Spleen (tissue), 11 donors: ENCODE data around the gene CEP76. TPM values are rescaled to one million over a fixed set of nuclear protein-coding genes. Genes with fewer than 3 reads are reported as not detected.

Experiments
- DNase-seq: peaks from one replicate; pipeline ENCODE4 v3.0.0-alpha.2; 2020
- H3K27ac ChIP-seq, 8 donors: fragments of 200-600 bp; sonication (generic) in 7 of 8; 1 replicate in 4 of 8; 2 replicates in 4 of 8; pipeline versions ENCODE4 v1.5.0 to v1.8.0; 2016 to 2021; ENCODE audit warnings: inconsistent platforms in 4 of 8, mild to moderate bottlenecking in 4 of 8, moderate library complexity in 1 of 8
- H3K27me3 ChIP-seq, 7 donors: fragments of 200-600 bp; sonication (generic) in 6 of 7; replicated peaks in 1 of 7; 1 replicate in 4 of 7; 2 replicates in 3 of 7; pipeline versions ENCODE4 v1.5.0 to v1.8.0; 2016 to 2021; ENCODE audit warnings: inconsistent platforms in 3 of 7, mild to moderate bottlenecking in 1 of 7
- H3K36me3 ChIP-seq, 6 donors: fragments of 200-600 bp; sonication (generic) in 5 of 6; 1 replicate in 4 of 6; 2 replicates in 2 of 6; pipeline versions ENCODE4 v1.5.0 to v1.8.0; 2016 to 2021; ENCODE audit warnings: inconsistent platforms in 2 of 6
- H3K4me1 ChIP-seq, 6 donors: fragments of 200-600 bp; sonication (generic) in 5 of 6; 1 replicate in 3 of 6; 2 replicates in 3 of 6; pipeline versions ENCODE4 v1.5.0 to v1.8.0; 2016 to 2021; ENCODE audit warnings: inconsistent platforms in 3 of 6
- H3K4me3 ChIP-seq, 8 donors: fragments of 200-600 bp; sonication (generic) in 7 of 8; 1 replicate in 4 of 8; 2 replicates in 4 of 8; pipeline versions ENCODE4 v1.5.0 to v1.8.0; 2016 to 2021; ENCODE audit warnings: inconsistent platforms in 4 of 8, mild to moderate bottlenecking in 4 of 8, moderate library complexity in 2 of 8
- H3K9me3 ChIP-seq, 8 donors: fragments of 200-600 bp; sonication (generic) in 7 of 8; 1 replicate in 4 of 8; 2 replicates in 4 of 8; pipeline versions ENCODE4 v1.5.0 to v1.8.0; 2016 to 2021; ENCODE audit warnings: inconsistent platforms in 4 of 8
- CTCF ChIP-seq, 11 experiments: fragments of 200-600 bp in 7 of 11; fragments of 450-650 bp in 4 of 11; sonication (generic) in 4 of 11; IDR thresholded peaks in 8 of 11; conservative IDR thresholded peaks in 3 of 11; 1 replicate in 7 of 11; 2 replicates in 4 of 11; pipeline versions ENCODE4 v1.4.0 to v1.8.0; 2016 to 2021; ENCODE audit warnings: antibody characterized with exemption in 11 of 11, inconsistent platforms in 4 of 11, mild to moderate bottlenecking in 1 of 11
- POLR2A ChIP-seq, 3 donors: fragments of 450-650 bp; IDR thresholded peaks; one replicate each; pipeline ENCODE4 v1.5.1; 2017; ENCODE audit warnings: antibody characterized with exemption in 3 of 3, mild to moderate bottlenecking in 1 of 3
- POLR2AphosphoS5 ChIP-seq, 3 donors: sonication (generic); formaldehyde crosslinking; IDR thresholded peaks; one replicate each; pipeline ENCODE4 v1.5.1; 2017; ENCODE audit warnings: antibody characterized with exemption in 3 of 3
- WGBS, 5 donors: extraction: QIAGEN DNeasy Blood & Tissue Kit in 3 of 5; methylation state at CpG; one replicate each; pipeline versions ENCODE4 v1.1.5 to v1.1.7; 2013 to 2018; 5-methylcytosine and 5-hydroxymethylcytosine counted together
- intact Hi-C: fragments of 100-400 bp; cut with DNase I; formaldehyde crosslinking; loops from one replicate; pipeline ENCODE4 v1.15.0; 2023; ENCODE audit warnings: low total_unique reads
- polyA plus RNA-seq, 3 donors: library from polyadenylated mRNA; stranded (reverse); fragments of 200-250 nt; gene quantifications; one replicate each; pipeline ENCODE4 v1.2.1, GENCODE V29; 2013
- total RNA-seq, 7 donors: library from RNA; depleted of rRNA in 3 of 7; stranded (reverse); fragments of >200 nt in 3 of 7; fragmentation: NEBNext Ultra II Directional in 4 of 7; extraction: Animal tissue kit (Norgen Biotek cat#: 25700) in 4 of 7; gene quantifications; one replicate each; pipeline versions ENCODE4 v1.1.0 to v1.2.1, GENCODE V29; 2016 to 2021
- donor health status: healthy with polysubstance abuse.
- donor health status: DM: no; HTN: no; CAD: no; lungs with moderate emphysema.
- donor health status: DM: no; HTN: no; CAD: no.
- donor health status: Bipolar disorder and iron deficiency.
- donor health status: healthy.
- donor health status: DM: no; HTN: no; CAD: no.
- donor health status: DM: yes; HTN: yes; CAD: no.

The CEP76 gene
- total and polyA plus RNA-seq, 10 donors = 1.5 to 21.2 (median 6.3) TPM

GRCh38 chr18:12703096-12703567, 609 bp upstream of the CEP76 start:
- whole genome bisulfite sequencing, 5 donors = 0% methylated on average over 27 to 28 of the region's 28 CpGs
- peak overlapping the region; percentile 89 to 99 (median 97) for H3K27ac ChIP-seq
- TF ChIP-seq POLR2A (IDR thresholded peaks at IDR 0.05) (no peak), POLR2AphosphoS5 (IDR thresholded peaks at IDR 0.05) (peak in 1 of 3 donors; percentile 40)
- intact Hi-C loops = no loop called here
- no peaks in the 10 kb centered on the region for H3K27me3 ChIP-seq
- no peaks in the 10 kb centered on the region for H3K9me3 ChIP-seq
- peaks cover 17 to 63% (median 47%) of the 10 kb centered on the region in 6 donors for H3K4me1 ChIP-seq
- H3K4me3 ChIP-seq = peak overlapping the region; percentile 66 to 93 (median 86)
- peaks cover 0 to 46% (median 28%) of the 10 kb centered on the region in 6 donors for H3K36me3 ChIP-seq
- no peak for DNase-seq

GRCh38 chr18:12701161-12701560, 1.4 kb downstream of the CEP76 start:
- H3K9me3 ChIP-seq = no peaks in the 10 kb centered on the region
- H3K27ac ChIP-seq = peak overlapping the region in 2 of 8 donors; percentile 98 to 99
- intact Hi-C loops = no loop called here
- 81 to 88% (median 84%) methylated on average over 3 of the region's 3 CpGs for WGBS, 5 donors
- no peaks in the 10 kb centered on the region for H3K27me3 ChIP-seq
- H3K4me1 ChIP-seq = peaks cover 17 to 58% (median 45%) of the 10 kb centered on the region in 6 donors
- TF ChIP-seq POLR2AphosphoS5 (IDR thresholded peaks at IDR 0.05) (no peak), POLR2A (IDR thresholded peaks at IDR 0.05) (no peak), CTCF (IDR thresholded peaks at IDR 0.05 in 8 of 11, conservative IDR thresholded peaks at IDR 0.05 in 3 of 11) (no peak)
- peak overlapping the region in 5 of 8 donors; percentile 72 to 93 (median 85) for H3K4me3 ChIP-seq
- H3K36me3 ChIP-seq = peaks cover 0 to 38% (median 10%) of the 10 kb centered on the region in 6 donors
- DNase-seq = no peak

- intact Hi-C loops = no loop called here
- Histone ChIP-seq H3K4me3 (no peak overlapping the region), H3K36me3 (peaks cover 0 to 41% (median 7%) of the 10 kb centered on the region in 6 donors), H3K9me3 (no peaks in the 10 kb centered on the region), H3K4me1 (peaks cover 17 to 43% (median 36%) of the 10 kb centered on the region in 6 donors), H3K27ac (no peak overlapping the region), H3K27me3 (no peaks in the 10 kb centered on the region)
- no peak for DNase-seq
- 91 to 97% (median 93%) methylated on average over 2 of the region's 2 CpGs for WGBS, 5 donors
- no peak for TF ChIP-seq POLR2A (IDR thresholded peaks at IDR 0.05)
- TF ChIP-seq CTCF (IDR thresholded peaks at IDR 0.05 in 8 of 11, conservative IDR thresholded peaks at IDR 0.05 in 3 of 11) = no peak
- TF ChIP-seq POLR2AphosphoS5 (IDR thresholded peaks at IDR 0.05) = no peak
Measured at GRCh38 chr18:12699747-12700146, 2.8 kb downstream of the CEP76 start.

- Histone ChIP-seq H3K36me3 (peaks cover 0 to 71% (median 11%) of the 10 kb centered on the region in 6 donors), H3K27ac (no peak overlapping the region), H3K4me3 (no peak overlapping the region), H3K4me1 (peaks cover 0 to 4% (median 0%) of the 10 kb centered on the region in 6 donors), H3K9me3 (no peaks in the 10 kb centered on the region), H3K27me3 (no peaks in the 10 kb centered on the region)
- intact Hi-C loops = no loop called here
- 43 to 91% (median 80%) methylated on average over 2 of the region's 2 CpGs for WGBS, 5 donors
- no peak for TF ChIP-seq POLR2A (IDR thresholded peaks at IDR 0.05)
- no peak for TF ChIP-seq CTCF (IDR thresholded peaks at IDR 0.05 in 8 of 11, conservative IDR thresholded peaks at IDR 0.05 in 3 of 11)
- no peak for DNase-seq
Measured at GRCh38 chr18:12694032-12694431, 8.5 kb downstream of the CEP76 start.
